Endothelial cell of hepatic sinusoid (primary cell): ENCODE results near the gene WDR20.

Experiments
- in situ Hi-C: cut with HindIII; loops from 2 replicates; pipeline ENCODE4 v1.10.0; 2017; ENCODE audit warnings: low sequenced_read_pairs

The WDR20 gene

GRCh38 chr14:102213984-102214658 is 74.4 kb downstream of the WDR20 start:
- in situ Hi-C loops = no loop called here

- in situ Hi-C loops = no loop called here
Measured at GRCh38 chr14:102215071-102215470, 75.4 kb downstream of the WDR20 start.

- in situ Hi-C loops = no loop called here
Measured at GRCh38 chr14:102215576-102216250, 76.0 kb downstream of the WDR20 start.

- in situ Hi-C loops = no loop called here
Measured at GRCh38 chr14:102217399-102217798, 77.7 kb downstream of the WDR20 start.

GRCh38 chr14:102217987-102218421 is 78.3 kb downstream of the WDR20 start:
- in situ Hi-C loops = no loop called here

GRCh38 chr14:102218688-102219087 is 79.0 kb downstream of the WDR20 start:
- in situ Hi-C loops = no loop called here

GRCh38 chr14:102219316-102219715 is 79.6 kb downstream of the WDR20 start:
- in situ Hi-C loops = no loop called here

GRCh38 chr14:102220031-102220430 is 80.3 kb downstream of the WDR20 start:
- in situ Hi-C loops = no loop called here

GRCh38 chr14:102221026-102221425 is 81.3 kb downstream of the WDR20 start:
- in situ Hi-C loops = no loop called here

GRCh38 chr14:102222009-102222575 is 82.4 kb downstream of the WDR20 start:
- in situ Hi-C loops = no loop called here

GRCh38 chr14:102222751-102223150 is 83.1 kb downstream of the WDR20 start:
- in situ Hi-C loops = no loop called here

GRCh38 chr14:102223682-102224081 is 84.0 kb downstream of the WDR20 start:
- in situ Hi-C loops = no loop called here

- in situ Hi-C loops = no loop called here
Measured at GRCh38 chr14:102225386-102225785, 85.7 kb downstream of the WDR20 start.

- in situ Hi-C loops = no loop called here
Measured at GRCh38 chr14:102225936-102226335, 86.2 kb downstream of the WDR20 start.

GRCh38 chr14:102226356-102227125 is 86.8 kb downstream of the WDR20 start:
- in situ Hi-C loops = no loop called here

- in situ Hi-C loops = no loop called here
Measured at GRCh38 chr14:102227184-102227964, 87.7 kb downstream of the WDR20 start.

GRCh38 chr14:102229071-102229738 is 89.5 kb downstream of the WDR20 start:
- in situ Hi-C loops = no loop called here

GRCh38 chr14:102229739-102230092 is 90.0 kb downstream of the WDR20 start:
- in situ Hi-C loops = no loop called here

- in situ Hi-C loops = no loop called here
Measured at GRCh38 chr14:102230481-102231210, 90.9 kb downstream of the WDR20 start.
